WTC11 (cell line): Measurements from ENCODE around the gene KIDINS220. TPM values are rescaled to one million over a fixed set of nuclear protein-coding genes. Genes with fewer than 3 reads are reported as not detected.
A peak's percentile ranks its signal among the peaks of the same experiment; 100 is the strongest.

Experiments used
- ATAC-seq: fragments of 200-7000 bp; cut with Tn5 transposase; 2 replicates; pipeline ENCODE4 v1.10.0; 2021; ENCODE audit warnings: mild to moderate bottlenecking, moderate library complexity
- CTCF ChIA-PET: fragments of 300-600 bp; sonication (Branson Sonifier 250); formaldehyde crosslinking; loops from one replicate; lab custom pipeline; 2021; ENCODE audit warnings: antibody characterized with exemption; lab: Charles Lee
- POLR2A ChIA-PET: fragments of 350-600 bp; sonication (Branson Sonifier 250); formaldehyde crosslinking; loops from one replicate; lab custom pipeline; 2021; ENCODE audit warnings: antibody characterized with exemption; lab: Charles Lee
- DNase-seq: peaks from one replicate; pipeline ENCODE4 v3.0.0; 2021; ENCODE audit warnings: low spot score
- H3K27ac Mint-ChIP-seq: 2 replicates; pipeline ENCODE4 v1.8.0; 2021; ENCODE audit warnings: mixed read lengths
- H3K27me3 Mint-ChIP-seq: 2 replicates; pipeline ENCODE4 v1.8.0; 2021; ENCODE audit warnings: low read depth, mild to moderate bottlenecking, moderate library complexity, mixed read lengths
- H3K36me3 Mint-ChIP-seq: 2 replicates; pipeline ENCODE4 v1.8.0; 2021; ENCODE audit warnings: mixed read lengths
- H3K4me1 Mint-ChIP-seq: 2 replicates; pipeline ENCODE4 v1.8.0; 2022; ENCODE audit warnings: mixed read lengths
- H3K4me3 Mint-ChIP-seq: 2 replicates; pipeline ENCODE4 v1.8.0; 2021; ENCODE audit warnings: mild to moderate bottlenecking, moderate library complexity, mixed read lengths
- H3K9me3 Mint-ChIP-seq: 2 replicates; pipeline ENCODE4 v1.8.0; 2021; ENCODE audit warnings: mixed read lengths
- ELF4 ChIP-seq: sonication (generic); formaldehyde crosslinking; IDR thresholded peaks from 2 replicates; pipeline ENCODE4 v1.8.1; 2022; ENCODE audit warnings: low read depth, mild to moderate bottlenecking, moderate library complexity, missing genetic modification reagents
- GABPB1 ChIP-seq: sonication (generic); formaldehyde crosslinking; IDR thresholded peaks from 2 replicates; pipeline ENCODE4 v1.8.1; 2023; ENCODE audit warnings: mild to moderate bottlenecking, missing genetic modification reagents
- GTF2I ChIP-seq: fragments of 250-450 bp; sonication (Bioruptor Pico); conservative IDR thresholded peaks from 2 replicates; pipeline ENCODE4 v1.4.0; 2021; ENCODE audit warnings: mild to moderate bottlenecking
- MYBL2 ChIP-seq: sonication (generic); formaldehyde crosslinking; IDR thresholded peaks from 2 replicates; pipeline ENCODE4 v1.8.1; 2023; ENCODE audit warnings: mild to moderate bottlenecking, moderate library complexity, missing genetic modification reagents
- PREB ChIP-seq: sonication (generic); formaldehyde crosslinking; IDR thresholded peaks from 2 replicates; pipeline ENCODE4 v1.8.1; 2022; ENCODE audit warnings: mild to moderate bottlenecking, missing genetic modification reagents, moderate library complexity, borderline replicate concordance
- TEAD4 ChIP-seq: sonication (generic); formaldehyde crosslinking; IDR thresholded peaks from 2 replicates; pipeline ENCODE4 v1.8.0; 2022; ENCODE audit warnings: mild to moderate bottlenecking, missing genetic modification reagents
- TP53 ChIP-seq: sonication (generic); formaldehyde crosslinking; IDR thresholded peaks from 2 replicates; pipeline ENCODE4 v1.8.1; 2023; ENCODE audit warnings: mild to moderate bottlenecking, missing genetic modification reagents
- USF1 ChIP-seq: sonication (generic); formaldehyde crosslinking; IDR thresholded peaks from 2 replicates; pipeline ENCODE4 v1.8.0; 2022; ENCODE audit warnings: mild to moderate bottlenecking, missing genetic modification reagents
- ZSCAN18 ChIP-seq: fragments of 250-450 bp; sonication (Bioruptor Pico); IDR thresholded peaks from 2 replicates; pipeline ENCODE4 v2.1.2; 2022; ENCODE audit warnings: mild to moderate bottlenecking, moderate library complexity
- total RNA-seq: library from RNA; stranded (reverse); gene quantifications from 3 replicates; pipeline ENCODE4 v1.2.3, GENCODE V29; 2021

Gene KIDINS220
- total RNA-seq, 1 experiment from 2014 or later = 23.9 TPM

GRCh38 chr2:8831516-8831915 lies 5.9 kb downstream of the KIDINS220 start (continued):
- TF ChIP-seq ZSCAN18 (CRISPR knock-in tag) = no peak
- no peak for TF ChIP-seq ELF4 (CRISPR knock-in tag)
- no peak for TF ChIP-seq GTF2I (CRISPR knock-in tag)

- Mint-ChIP-seq H3K36me3 (peaks cover 7% of the 10 kb centered on the region; the same call in 1 of the 2 replicates), H3K4me3 (no peak overlapping the region), H3K4me1 (peaks cover 8% of the 10 kb centered on the region), H3K27ac (no peak overlapping the region), H3K27me3 (no peaks in the 10 kb centered on the region), H3K9me3 (no peaks in the 10 kb centered on the region)
- CTCF ChIA-PET = interaction anchor here (0.8 to 1.9 kb wide), 2 partner anchors 9 to 315 kb away, joined by 3 to 5 read pairs; no protein-coding TSS in a partner anchor
- no peak for DNase-seq
- POLR2A ChIA-PET = interaction anchor here (0.6 kb wide), 1 partner anchor 1751 kb away, joined by 3 read pairs; no protein-coding TSS in a partner anchor
- TF ChIP-seq GTF2I (CRISPR knock-in tag) (no peak), PREB (CRISPR knock-in tag) (no peak), MYBL2 (no peak)
- no peak; the same call in 1 of the 2 replicates for ATAC-seq
These were observed 9.7 kb downstream of the KIDINS220 start for GRCh38 chr2:8827729-8828128.

- ATAC-seq (no peak), DNase-seq (no peak)
- Mint-ChIP-seq H3K36me3 (peaks cover 7% of the 10 kb centered on the region; the same call in 1 of the 2 replicates), H3K27me3 (no peaks in the 10 kb centered on the region), H3K9me3 (no peaks in the 10 kb centered on the region), H3K4me3 (no peak overlapping the region), H3K27ac (no peak overlapping the region), H3K4me1 (no peaks in the 10 kb centered on the region)
- ChIA-PET CTCF (no interaction called here), POLR2A (no interaction called here)
- no peak for TF ChIP-seq ZSCAN18 (CRISPR knock-in tag)
- no peak for TF ChIP-seq PREB (CRISPR knock-in tag)
- TF ChIP-seq TP53 (CRISPR knock-in tag) = no peak
- no peak for TF ChIP-seq TEAD4 (CRISPR knock-in tag)
These were observed 15.2 kb downstream of the KIDINS220 start for GRCh38 chr2:8822218-8822617.

- peaks cover 7% of the 10 kb centered on the region; the same call in 1 of the 2 replicates for H3K36me3 Mint-ChIP-seq
- TF ChIP-seq USF1 (CRISPR knock-in tag) = no peak
- peak; percentile 96 for TF ChIP-seq GABPB1 (CRISPR knock-in tag)
- no peaks in the 10 kb centered on the region for H3K4me1 Mint-ChIP-seq
- H3K9me3 Mint-ChIP-seq = no peaks in the 10 kb centered on the region
- ChIA-PET POLR2A (no interaction called here), CTCF (interaction anchor here (0.6 kb wide), 1 partner anchor 319 kb away, joined by 4 read pairs; no protein-coding TSS in a partner anchor)
- H3K27ac Mint-ChIP-seq = peak overlapping the region; percentile 24; the same call in 1 of the 2 replicates
- H3K27me3 Mint-ChIP-seq = no peaks in the 10 kb centered on the region
- no peak overlapping the region for H3K4me3 Mint-ChIP-seq
- no peak for ATAC-seq
- no peak for DNase-seq
These were observed 15.9 kb downstream of the KIDINS220 start for GRCh38 chr2:8821276-8822217.
